Right hindlimb (tissue), 1 donor: ENCODE data around the gene FXYD2.
A peak's percentile ranks its signal among the peaks of the same experiment; 100 is the strongest.
"Not testable (repeated sequence)": the region's sequence is repeated elsewhere in the genome, so short reads cannot be mapped to it uniquely, and the experiment has no call there.

ENCODE experiments used
- DNase-seq: peaks from one replicate; pipeline ENCODE4 v3.0.0-alpha.2; 2018

The FXYD2 gene

GRCh38 chr11:117824571-117825537 is at the start of gene FXYD2:
Gene FXYD2 (minus strand): TSS chr11:117824744. CDS start chr11:117824678, 66 bp downstream.
- peak; percentile 57 for DNase-seq

GRCh38 chr11:117873828-117874125 is 49.2 kb upstream of the FXYD2 start:
- DNase-seq = no peak

DNA sequence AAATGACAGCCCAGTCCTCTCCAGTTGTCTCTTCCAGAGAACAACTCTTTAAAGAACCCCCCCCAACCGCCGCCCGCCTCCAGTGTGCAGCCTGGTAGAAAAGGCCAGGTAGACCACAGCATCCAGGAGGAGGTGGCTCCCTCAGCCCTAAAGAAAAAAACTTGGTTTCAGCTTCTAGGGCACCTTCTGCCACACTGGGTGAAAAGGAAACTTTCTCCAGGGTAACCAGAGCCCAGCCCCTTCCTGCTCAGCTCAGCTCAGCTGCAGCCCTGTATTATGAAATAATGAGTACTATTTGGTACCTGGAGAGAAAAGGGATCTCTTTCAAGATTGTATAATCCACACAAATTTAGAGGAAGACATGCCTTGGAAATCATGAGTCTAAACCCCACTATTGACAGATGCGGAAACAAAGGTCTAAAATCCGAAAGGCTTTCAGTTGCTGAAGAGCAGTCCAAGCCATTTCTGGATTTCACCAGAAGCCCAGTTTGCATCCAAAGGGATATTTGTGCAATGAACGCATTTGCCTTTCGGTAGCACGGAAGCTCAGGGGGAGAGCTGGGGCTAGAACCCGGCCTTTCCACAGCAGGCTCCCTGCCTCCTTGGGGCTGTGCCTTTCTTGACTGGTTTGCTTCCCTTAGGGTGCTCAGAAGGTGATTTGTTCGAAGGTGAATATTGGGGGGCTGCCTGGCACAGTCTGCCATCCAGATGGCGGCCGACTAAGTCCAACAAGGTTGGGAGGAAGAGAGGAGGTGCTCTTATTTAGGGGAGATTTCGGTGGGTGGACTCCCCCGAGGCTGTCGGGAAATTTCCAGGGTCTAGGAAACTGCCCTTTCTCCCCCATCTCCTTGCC is 48.7 kb upstream of the FXYD2 start:
- no peak for DNase-seq

DNA sequence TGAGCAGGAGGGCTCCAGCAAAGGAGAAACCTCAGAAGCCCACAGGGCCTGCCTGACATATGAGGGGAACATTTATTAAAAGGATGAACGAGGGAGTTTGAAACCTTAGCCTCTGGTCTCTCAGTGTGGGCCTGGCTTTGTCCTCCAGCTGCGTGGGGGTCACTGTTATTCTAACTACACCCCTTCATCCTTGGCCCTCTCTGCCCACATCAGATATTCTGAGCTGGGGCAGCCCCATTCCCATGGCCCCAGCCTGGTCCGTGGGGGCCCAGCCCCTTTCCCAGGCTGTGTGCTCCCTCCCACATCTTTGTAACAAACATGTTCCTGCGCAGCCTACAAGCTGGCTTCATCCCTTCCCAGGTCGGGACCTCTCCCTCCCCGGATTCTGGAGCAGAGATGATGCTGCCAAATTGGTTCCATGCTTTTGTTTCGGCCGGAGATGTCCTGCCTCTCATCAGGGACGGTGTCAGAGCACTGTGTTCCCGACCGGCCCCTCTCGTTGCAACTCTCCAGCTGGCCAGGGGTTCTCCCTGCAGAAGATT is 47.9 kb upstream of the FXYD2 start:
- DNase-seq = no peak

DNA sequence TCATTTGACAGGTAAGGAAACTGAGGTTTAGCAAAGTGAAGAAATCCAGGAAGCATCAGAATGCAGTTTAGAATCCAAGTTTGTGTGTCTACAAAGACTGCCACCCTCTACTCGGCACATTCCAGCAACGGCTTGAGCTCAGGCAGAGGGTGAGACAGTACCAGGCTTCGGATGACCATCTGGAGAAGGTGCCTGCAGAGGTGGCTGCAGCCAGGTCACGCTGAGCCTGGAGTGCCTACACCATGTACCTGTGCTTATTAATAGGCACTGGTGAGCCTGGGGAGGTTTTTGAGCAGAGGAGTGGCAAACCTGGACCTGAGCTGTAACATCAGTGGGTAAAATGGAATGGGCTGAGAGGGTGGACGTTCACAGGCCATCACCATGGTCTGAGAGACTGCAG is 47.2 kb upstream of the FXYD2 start:
- DNase-seq = no peak

DNA sequence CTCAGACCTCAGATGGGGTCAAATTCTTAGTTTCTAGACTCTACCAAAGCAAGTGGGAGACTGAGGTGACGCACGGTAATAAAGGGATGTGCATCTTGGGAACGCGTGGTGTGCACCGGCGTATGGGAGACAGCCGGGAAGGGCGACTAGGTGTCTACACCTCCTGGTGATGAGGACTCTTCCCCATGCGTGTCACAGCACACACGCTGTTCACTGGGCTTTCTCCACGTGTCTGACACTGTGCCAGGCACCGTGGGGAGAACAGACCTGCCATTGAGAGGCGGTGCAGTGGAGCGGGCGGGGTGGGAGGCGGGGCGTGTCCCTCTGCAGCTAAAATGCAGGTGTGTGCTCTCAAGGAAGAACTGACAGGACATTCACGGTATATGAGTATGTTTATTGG is 46.6 kb upstream of the FXYD2 start:
- DNase-seq = no peak

GRCh38 chr11:117870103-117870952 is 45.8 kb upstream of the FXYD2 start:
- peak; percentile 71 for DNase-seq

DNA sequence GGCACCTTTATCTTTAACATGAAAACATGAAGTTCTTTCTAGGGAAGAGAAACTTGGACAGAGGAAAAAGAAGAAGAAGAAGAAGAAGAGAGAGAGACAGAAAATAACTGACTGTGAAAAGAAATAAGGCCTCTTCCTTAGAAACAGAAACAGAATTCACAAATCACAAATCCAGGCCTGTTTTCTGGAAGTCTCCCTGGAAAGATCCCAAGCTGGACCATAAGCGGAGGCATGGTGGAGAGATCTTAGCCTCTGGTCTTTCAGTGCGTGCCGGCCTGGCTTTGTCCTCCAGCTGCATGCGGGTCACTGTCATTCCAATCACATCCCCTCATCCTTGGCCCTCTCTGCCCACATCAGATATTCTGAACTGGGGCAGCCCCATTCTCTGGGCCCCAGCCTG is 45.1 kb upstream of the FXYD2 start:
- no peak for DNase-seq

DNA sequence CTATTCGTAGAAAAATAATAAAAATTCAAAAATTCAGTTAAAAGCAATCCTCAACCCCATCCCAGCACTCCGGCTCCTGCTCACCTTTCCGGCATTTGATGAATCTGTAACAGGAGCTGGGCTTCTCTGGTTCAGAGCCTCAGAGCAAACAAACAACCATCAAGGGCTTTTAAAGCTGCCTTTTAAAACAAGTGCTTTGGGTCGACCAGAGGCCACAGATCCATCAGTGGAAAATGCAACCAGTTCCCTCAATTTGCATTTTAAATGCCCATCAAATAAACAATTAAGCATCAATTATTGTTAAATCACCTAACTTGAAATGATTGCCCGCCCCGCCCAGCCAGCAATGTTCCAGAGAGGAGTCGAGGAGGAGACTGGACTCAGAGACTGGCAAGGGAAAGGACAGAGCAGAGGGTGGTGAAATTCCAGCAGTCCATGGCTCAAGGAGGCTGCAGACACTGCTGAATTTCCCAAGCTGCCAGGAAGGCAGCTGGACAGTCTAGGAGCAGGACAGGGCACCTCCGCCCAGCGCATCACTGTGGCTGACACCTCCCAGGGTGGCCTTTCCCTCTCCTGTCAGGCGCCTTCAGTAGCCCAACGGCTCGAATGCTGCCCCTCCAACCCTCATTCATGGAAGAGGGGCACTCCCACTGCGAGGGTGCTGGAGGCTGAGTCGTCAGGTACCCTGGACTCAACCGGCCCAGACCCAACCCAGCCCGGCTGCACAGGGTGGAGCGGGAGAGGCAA is 44.4 kb upstream of the FXYD2 start:
- no peak for DNase-seq

DNA sequence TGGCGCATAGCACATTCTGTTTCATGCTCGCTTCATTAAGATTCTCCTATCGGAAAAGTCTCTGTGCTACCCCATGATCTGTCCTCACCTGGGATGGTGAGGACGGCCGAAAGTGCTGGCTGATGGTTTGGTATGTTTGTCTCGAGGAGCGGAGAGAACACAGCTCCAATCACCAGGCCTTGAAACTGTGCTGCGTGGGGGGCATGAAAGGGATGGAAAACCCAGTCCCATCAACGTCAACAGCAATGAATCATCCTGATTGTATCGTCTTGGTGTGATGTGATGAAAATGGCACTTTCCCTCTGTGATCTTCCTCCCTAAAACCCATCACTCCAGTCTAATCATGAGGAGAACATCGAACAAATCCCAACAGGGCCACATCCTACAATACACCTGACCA is 43.5 kb upstream of the FXYD2 start:
- DNase-seq = no peak

DNA sequence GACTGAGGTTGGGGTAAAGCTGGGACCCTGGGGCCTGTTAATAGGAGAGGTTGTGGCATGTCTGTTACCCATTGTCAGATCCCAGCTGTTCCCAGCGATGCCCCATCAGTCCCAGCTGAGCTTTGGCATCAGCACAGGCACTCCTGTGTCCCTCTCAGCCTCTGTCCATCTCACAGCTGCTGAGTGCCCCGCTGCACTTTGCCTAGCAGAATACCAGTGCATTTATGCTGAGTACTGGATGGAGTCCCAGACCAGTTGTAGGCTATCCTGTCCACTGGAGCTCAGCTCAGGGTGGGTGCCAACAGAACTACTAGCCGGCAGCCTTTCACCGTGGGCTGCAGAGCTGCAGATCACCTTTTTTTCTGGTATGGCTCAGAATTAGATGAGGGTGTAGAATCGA is 42.0 kb upstream of the FXYD2 start:
- no peak for DNase-seq

GRCh38 chr11:117865546-117865945 is 41.0 kb upstream of the FXYD2 start:
- not testable (repeated sequence) for DNase-seq

GRCh38 chr11:117863383-117863782 is 38.8 kb upstream of the FXYD2 start:
- no peak for DNase-seq

DNA sequence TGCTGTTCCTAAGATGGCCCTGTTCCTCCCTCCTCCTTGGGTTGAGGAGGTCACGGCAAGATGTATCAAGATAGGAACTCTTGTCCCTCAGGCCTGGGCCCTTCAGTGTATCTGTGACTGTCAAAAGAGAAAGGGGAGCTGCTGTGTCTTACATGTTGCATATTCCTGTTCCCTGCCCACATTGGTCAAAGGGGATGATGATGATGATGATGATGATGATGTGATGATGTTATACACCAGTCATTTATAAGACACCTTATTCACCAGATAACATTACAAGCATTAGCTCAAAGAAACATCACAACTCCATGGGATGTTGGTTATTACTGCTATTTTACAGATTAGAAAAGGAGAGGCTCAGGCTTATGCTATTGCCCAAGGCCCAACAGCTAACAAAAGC is 38.2 kb upstream of the FXYD2 start:
- DNase-seq = no peak

GRCh38 chr11:117862019-117862725 is 37.6 kb upstream of the FXYD2 start:
- no peak for DNase-seq

DNA sequence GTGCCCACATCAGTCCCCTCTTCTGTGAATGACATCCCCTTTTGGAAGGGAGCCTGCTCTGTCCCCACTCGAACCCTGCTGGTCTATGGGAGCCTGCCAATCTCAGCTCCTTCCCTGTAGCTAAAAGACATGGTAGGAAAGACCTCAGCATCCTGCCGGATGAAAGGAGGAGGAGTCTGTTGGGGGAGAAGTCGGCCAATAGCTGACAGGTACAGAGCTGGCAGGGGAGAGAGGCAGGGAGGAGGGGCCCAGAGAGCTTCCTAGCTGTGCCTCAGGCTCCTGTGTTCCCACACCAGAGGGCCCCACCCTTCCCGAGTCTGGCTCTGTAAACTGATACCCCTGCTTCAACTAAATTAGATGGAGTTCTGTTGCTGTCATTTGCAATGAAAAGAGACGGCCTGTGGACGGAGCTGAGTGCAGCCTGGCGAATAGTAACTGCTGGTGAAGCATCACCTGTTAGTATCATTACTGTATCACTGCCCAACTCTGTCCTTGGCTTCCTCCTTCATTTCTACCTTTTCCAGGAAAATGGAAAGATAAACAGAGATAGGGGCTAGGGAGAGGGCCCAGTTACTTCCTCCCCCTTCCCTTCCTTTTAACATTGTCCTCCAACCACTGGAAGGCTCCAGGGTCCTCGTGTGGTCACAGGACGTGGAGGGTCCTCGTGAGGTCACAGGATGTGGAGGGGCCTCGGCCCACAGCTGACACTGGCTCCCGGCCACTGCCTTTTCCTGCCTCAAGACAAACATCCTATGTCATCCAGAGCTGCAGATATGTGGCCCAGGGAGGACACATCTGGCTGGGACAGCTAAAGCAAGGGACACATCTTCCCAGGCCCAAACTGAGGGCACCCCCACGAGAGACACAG is 36.8 kb upstream of the FXYD2 start:
- DNase-seq = peak; percentile 82

DNA sequence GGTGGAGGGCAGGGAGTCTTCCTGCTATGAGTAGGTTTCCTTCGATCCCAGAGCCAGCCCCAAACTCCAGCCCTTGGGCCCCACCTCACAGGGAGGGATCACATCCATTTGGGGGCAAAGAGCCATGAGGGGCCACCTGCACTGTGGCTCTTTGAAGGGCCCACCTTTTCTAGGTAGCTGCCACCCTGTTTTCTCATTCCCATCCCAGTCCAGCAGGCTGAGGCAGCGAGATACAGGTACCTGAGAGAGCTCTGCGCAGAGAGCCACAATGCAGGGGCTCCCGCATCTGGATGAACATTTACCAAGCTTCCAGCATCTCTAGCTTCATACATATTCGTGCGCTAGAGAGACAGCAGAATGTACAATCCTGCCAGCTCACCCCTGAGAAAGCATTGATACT is 35.6 kb upstream of the FXYD2 start:
- no peak for DNase-seq

GRCh38 chr11:117859488-117860112 is 35.1 kb upstream of the FXYD2 start:
- no peak for DNase-seq

GRCh38 chr11:117859061-117859460 is 34.5 kb upstream of the FXYD2 start:
- no peak for DNase-seq
